CD14-positive monocyte (primary cell): ENCODE data around the gene RFX4. TPM values are rescaled to one million over a fixed set of nuclear protein-coding genes. Genes with fewer than 3 reads are reported as not detected.

Source experiments
- DNase-seq, 3 donors: peaks; one replicate each; pipeline ENCODE4 v3.0.0-alpha.2; 2011 to 2022
- H2AFZ ChIP-seq: 2 replicates; pipeline ENCODE4 v1.6.0; 2012; ENCODE audit warnings: mild to moderate bottlenecking, low read depth, low read length, inconsistent platforms; ENCODE audit not compliant: insufficient read depth, poor library complexity, severe bottlenecking
- H3K27ac ChIP-seq, 2 donors: 1 replicate in 1 of 2; 2 replicates in 1 of 2; pipeline ENCODE4 v1.5.1; 2012 to 2013; ENCODE audit warnings: low read length in 2 of 2, control low read depth in 1 of 2, inconsistent platforms in 1 of 2, low read depth in 1 of 2, mild to moderate bottlenecking in 1 of 2
- H3K27me3 ChIP-seq, 2 donors: one replicate each; pipeline versions ENCODE4 v1.6.0 to v1.6.1; 2011 to 2013; ENCODE audit warnings: low read length in 2 of 2; ENCODE audit not compliant: control insufficient read depth in 2 of 2, insufficient read depth in 2 of 2
- H3K36me3 ChIP-seq, 2 donors: replicated peaks in 1 of 2; 1 replicate in 1 of 2; 2 replicates in 1 of 2; pipeline versions ENCODE4 v1.5.1 to v1.6.1; 2012 to 2013; ENCODE audit warnings: low read length in 2 of 2, control low read depth in 1 of 2, inconsistent platforms in 1 of 2, mild to moderate bottlenecking in 1 of 2; ENCODE audit not compliant: insufficient read depth in 2 of 2, control insufficient read depth in 1 of 2
- H3K4me1 ChIP-seq, 2 donors: 1 replicate in 1 of 2; 2 replicates in 1 of 2; pipeline versions ENCODE4 v1.5.1 to v1.6.1; 2012 to 2013; ENCODE audit warnings: low read length in 2 of 2, control low read depth in 1 of 2, inconsistent platforms in 1 of 2, mild to moderate bottlenecking in 1 of 2, moderate library complexity in 1 of 2; ENCODE audit not compliant: insufficient read depth in 2 of 2, control insufficient read depth in 1 of 2
- H3K4me2 ChIP-seq: replicated peaks from 2 replicates; pipeline ENCODE3; 2012; ENCODE audit warnings: low read length, moderate library complexity, mild to moderate bottlenecking; ENCODE audit not compliant: poor library complexity, severe bottlenecking; ENCODE audit errors: extremely low read depth
- H3K4me3 ChIP-seq, 3 experiments: fragments of 200-600 bp in 1 of 3; sonication (generic) in 1 of 3; replicated peaks in 1 of 3; 1 replicate in 2 of 3; 2 replicates in 1 of 3; pipeline ENCODE4 v1.5.1; 2011 to 2013; ENCODE audit warnings: low read length in 3 of 3, mild to moderate bottlenecking in 3 of 3, control low read depth in 2 of 3, low read depth in 2 of 3, inconsistent platforms in 1 of 3, moderate library complexity in 1 of 3
- H3K79me2 ChIP-seq: 2 replicates; pipeline ENCODE4 v1.6.0; 2012; ENCODE audit warnings: mild to moderate bottlenecking, control low read depth, inconsistent platforms, low read length, moderate library complexity; ENCODE audit not compliant: insufficient read depth
- H3K9ac ChIP-seq: 2 replicates; pipeline ENCODE4 v1.6.0; 2017; ENCODE audit warnings: low read length, mild to moderate bottlenecking; ENCODE audit not compliant: insufficient read depth, poor library complexity, severe bottlenecking
- H3K9me3 ChIP-seq, 2 donors: replicated peaks in 1 of 2; 1 replicate in 1 of 2; 2 replicates in 1 of 2; pipeline versions ENCODE4 v1.5.1 to v1.6.1; 2012 to 2013; ENCODE audit warnings: low read length in 2 of 2, control low read depth in 1 of 2; ENCODE audit not compliant: control insufficient read depth in 1 of 2, insufficient read depth in 1 of 2
- H4K20me1 ChIP-seq: 2 replicates; pipeline ENCODE4 v1.6.0; 2012; ENCODE audit warnings: mild to moderate bottlenecking, low read length, control low read depth, moderate library complexity; ENCODE audit not compliant: insufficient read depth
- H3K27ac Mint-ChIP-seq, 7 donors: one replicate each; pipeline ENCODE4 v1.8.0; 2020; ENCODE audit warnings: mild to moderate bottlenecking in 7 of 7, mixed read lengths in 7 of 7, moderate library complexity in 6 of 7, inconsistent platforms in 2 of 7
- H3K27me3 Mint-ChIP-seq, 3 donors: one replicate each; pipeline ENCODE4 v1.8.0; 2021 to 2022; ENCODE audit warnings: low read depth in 3 of 3, mild to moderate bottlenecking in 3 of 3, mixed read lengths in 3 of 3, moderate library complexity in 3 of 3, inconsistent platforms in 1 of 3
- H3K36me3 Mint-ChIP-seq, 2 donors: one replicate each; pipeline ENCODE4 v1.8.0; 2020; ENCODE audit warnings: mixed read lengths in 2 of 2, inconsistent platforms in 1 of 2, mild to moderate bottlenecking in 1 of 2
- H3K4me1 Mint-ChIP-seq: one replicate; pipeline ENCODE4 v1.8.0; 2020; ENCODE audit warnings: mild to moderate bottlenecking, mixed read lengths
- H3K4me3 Mint-ChIP-seq, 2 donors: one replicate each; pipeline ENCODE4 v1.8.0; 2020; ENCODE audit warnings: mild to moderate bottlenecking in 2 of 2, mixed read lengths in 2 of 2, moderate library complexity in 1 of 2
- H3K9me3 Mint-ChIP-seq, 7 donors: one replicate each; pipeline ENCODE4 v1.8.0; 2020 to 2022; ENCODE audit warnings: mixed read lengths in 7 of 7, mild to moderate bottlenecking in 6 of 7, moderate library complexity in 6 of 7, inconsistent platforms in 2 of 7
- CTCF ChIP-seq: fragments of 200-600 bp; IDR thresholded peaks from one replicate; pipeline ENCODE4 v1.8.0; 2022; ENCODE audit warnings: antibody characterized with exemption, mild to moderate bottlenecking
- WGBS: methylation state at CpG from one replicate; pipeline ENCODE4 v1.1.5; 2013; ENCODE audit warnings: missing lambda C conversion rate; ENCODE audit not compliant: insufficient coverage; 5-methylcytosine and 5-hydroxymethylcytosine counted together
- intact Hi-C, 2 donors: fragments of 100-400 bp; cut with micrococcal nuclease; formaldehyde crosslinking; loops; one replicate each; pipeline versions ENCODE4 v1.15.0 to v1.15.1; 2023
- polyA plus RNA-seq, 3 donors: library from polyadenylated mRNA; depleted of rRNA in 1 of 3; unstranded in 2 of 3; stranded (reverse) in 1 of 3; fragments of 300-500 nt in 2 of 3; fragments of >200 nt in 1 of 3; fragmentation: Illumina TruSeq in 2 of 3; gene quantifications; 1 replicate in 2 of 3; 2 replicates in 1 of 3; pipeline ENCODE4 v1.2.3, GENCODE V29; 2012 to 2021

RFX4 gene
- polyA plus RNA-seq, 3 donors: not detected

DNA sequence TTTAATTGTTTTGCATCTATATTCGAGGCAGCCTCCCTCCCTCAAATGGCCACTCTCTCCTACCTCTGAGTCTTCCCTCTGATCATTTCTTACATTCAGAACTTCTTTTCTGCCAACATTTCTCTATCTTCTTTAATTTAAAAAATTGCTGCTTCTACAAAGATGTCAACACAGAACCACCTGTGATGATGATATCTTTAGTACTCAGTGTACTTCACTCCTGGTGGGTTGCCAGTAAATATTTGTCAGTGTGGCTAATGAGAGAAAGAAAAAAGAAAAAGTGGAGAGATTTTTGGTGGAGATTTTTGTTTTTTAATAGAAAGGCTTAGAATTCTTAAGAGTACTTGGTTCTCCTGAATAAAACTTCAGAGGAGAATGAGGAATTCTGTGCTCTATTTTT is 199.8 kb downstream of the RFX4 start:
- H3K9me3 ChIP-seq: no peaks in the 10 kb centered on the region
- peaks cover 9% of the 10 kb centered on the region for H4K20me1 ChIP-seq
- H3K79me2 ChIP-seq: peaks cover 4% of the 10 kb centered on the region
- no peak overlapping the region for H3K4me2 ChIP-seq
- peaks cover 2% of the 10 kb centered on the region for H3K4me1 Mint-ChIP-seq
- H3K9ac ChIP-seq: no peak overlapping the region
- no peaks in the 10 kb centered on the region for H3K27me3 ChIP-seq
- no peak overlapping the region for H3K4me3 Mint-ChIP-seq
- H3K27ac ChIP-seq: no peak overlapping the region
- no peak overlapping the region for H3K27ac Mint-ChIP-seq
- H2AFZ ChIP-seq: no peak overlapping the region
- TF ChIP-seq CTCF: no peak
- no peaks in the 10 kb centered on the region for H3K27me3 Mint-ChIP-seq
- DNase-seq: no peak
- WGBS: 86% methylated on average over 1 of the region's 1 CpG
- H3K9me3 Mint-ChIP-seq: peaks cover 0 to 5% (median 1%) of the 10 kb centered on the region in 7 donors
- H3K4me3 ChIP-seq: no peak overlapping the region
- H3K36me3 ChIP-seq: peaks cover 7 to 22% of the 10 kb centered on the region in 2 donors
- no peaks in the 10 kb centered on the region for H3K4me1 ChIP-seq
- H3K36me3 Mint-ChIP-seq: peaks cover 26 to 33% of the 10 kb centered on the region in 2 donors
- intact Hi-C loops: no loop called here

GRCh38 chr12:106783515-106783914 is 200.7 kb downstream of the RFX4 start:
- Mint-ChIP-seq H3K36me3 (peaks cover 32 to 39% of the 10 kb centered on the region in 2 donors), H3K4me1 (no peaks in the 10 kb centered on the region), H3K4me3 (no peak overlapping the region), H3K9me3 (peaks cover 0 to 5% (median 1%) of the 10 kb centered on the region in 7 donors), H3K27ac (no peak overlapping the region), H3K27me3 (no peaks in the 10 kb centered on the region)
- no peak overlapping the region for H3K9ac ChIP-seq
- 94% methylated on average over 2 of the region's 5 CpGs for WGBS
- H3K9me3 ChIP-seq: no peaks in the 10 kb centered on the region
- H3K27me3 ChIP-seq: no peaks in the 10 kb centered on the region
- peaks cover 9% of the 10 kb centered on the region for H4K20me1 ChIP-seq
- intact Hi-C loops: no loop called here
- DNase-seq: no peak
- H3K79me2 ChIP-seq: peaks cover 4% of the 10 kb centered on the region
- TF ChIP-seq CTCF: no peak
- H3K4me1 ChIP-seq: no peaks in the 10 kb centered on the region
- no peak overlapping the region for H3K4me2 ChIP-seq
- no peak overlapping the region for H3K4me3 ChIP-seq
- H3K36me3 ChIP-seq: peaks cover 7 to 22% of the 10 kb centered on the region in 2 donors
- H2AFZ ChIP-seq: no peak overlapping the region
- no peak overlapping the region for H3K27ac ChIP-seq
